ENCODE data around the gene EHBP1L1.
A peak's percentile ranks its signal among the peaks of the same experiment; 100 is the strongest.

EHBP1L1 gene

GRCh38 chr11:65613091-65613928 lies 37.5 kb downstream of the EHBP1L1 start:
- DNase-seq = peak in 6 of 56 donors; percentile 35 to 52 (median 48)

GRCh38 chr11:65615229-65615949 lies 39.5 kb downstream of the EHBP1L1 start, which contains the start of gene PCNX3:
Gene PCNX3, plus strand, starts transcription at chr11:65615776. Its CDS starts 536 bp downstream, at chr11:65616312.
- peak; percentile 99 to 100 (median 100) for DNase-seq

GRCh38 chr11:65615950-65616574 lies 40.2 kb downstream of the EHBP1L1 start:
- DNase-seq = peak in 1 of 56 donors; percentile 49

GRCh38 chr11:65616575-65617001 lies 40.7 kb downstream of the EHBP1L1 start:
- no peak for DNase-seq

- no peak for DNase-seq
These were observed 41.4 kb downstream of the EHBP1L1 start for GRCh38 chr11:65617136-65617850.

- DNase-seq = no peak
These were observed 42.3 kb downstream of the EHBP1L1 start for GRCh38 chr11:65617990-65618751.

- no peak for DNase-seq
These were observed 42.9 kb downstream of the EHBP1L1 start for GRCh38 chr11:65618763-65619162.

- DNase-seq = no peak
These were observed 43.6 kb downstream of the EHBP1L1 start for GRCh38 chr11:65619281-65619928.

GRCh38 chr11:65620666-65621065 lies 44.8 kb downstream of the EHBP1L1 start:
- no peak for DNase-seq

- DNase-seq = no peak
These were observed 45.6 kb downstream of the EHBP1L1 start for GRCh38 chr11:65621460-65621859.

GRCh38 chr11:65622011-65622410 lies 46.2 kb downstream of the EHBP1L1 start:
- DNase-seq = no peak

GRCh38 chr11:65623177-65623576 lies 47.3 kb downstream of the EHBP1L1 start:
- DNase-seq = no peak

GRCh38 chr11:65623852-65624616 lies 48.2 kb downstream of the EHBP1L1 start:
- no peak for DNase-seq

- DNase-seq = no peak
These were observed 49.2 kb downstream of the EHBP1L1 start for GRCh38 chr11:65624931-65625627.

- DNase-seq = peak in 45 of 56 donors; percentile 12 to 81 (median 53)
These were observed 49.9 kb downstream of the EHBP1L1 start for GRCh38 chr11:65625628-65626342.

- no peak for DNase-seq
These were observed 51.3 kb downstream of the EHBP1L1 start for GRCh38 chr11:65627202-65627601.

GRCh38 chr11:65629579-65629978 lies 53.7 kb downstream of the EHBP1L1 start:
- DNase-seq = no peak

GRCh38 chr11:65630215-65630614 lies 54.4 kb downstream of the EHBP1L1 start:
- DNase-seq = no peak
